Liver (tissue), 3 donors: ENCODE measurements around the gene PLK2.

Experiments used
- ATF3 ChIP-seq: IDR thresholded peaks from 2 replicates; pipeline ENCODE4 v1.6.1; 2016; ENCODE audit warnings: antibody characterized with exemption
- GABPA ChIP-seq, 2 donors: IDR thresholded peaks in 1 of 2; conservative IDR thresholded peaks in 1 of 2; 2 replicates each; pipeline ENCODE4 v1.6.1; 2016; ENCODE audit warnings: antibody characterized with exemption in 2 of 2, mild to moderate bottlenecking in 1 of 2, moderate library complexity in 1 of 2
- JUND ChIP-seq, 2 donors: IDR thresholded peaks; 2 replicates each; pipeline ENCODE4 v1.6.1; 2016; ENCODE audit warnings: antibody characterized with exemption in 2 of 2
- MAX ChIP-seq: IDR thresholded peaks from 2 replicates; pipeline ENCODE4 v1.6.1; 2016; ENCODE audit warnings: antibody characterized with exemption
- NR2F2 ChIP-seq: IDR thresholded peaks from 2 replicates; pipeline ENCODE4 v1.6.1; 2016; ENCODE audit warnings: antibody characterized with exemption
- REST ChIP-seq: IDR thresholded peaks from 2 replicates; pipeline ENCODE4 v1.6.1; 2016; ENCODE audit warnings: antibody characterized with exemption, mild to moderate bottlenecking
- SP1 ChIP-seq: IDR thresholded peaks from 2 replicates; pipeline ENCODE4 v1.6.1; 2018; ENCODE audit warnings: antibody characterized with exemption, mild to moderate bottlenecking
- TAF1 ChIP-seq: conservative IDR thresholded peaks from 2 replicates; pipeline ENCODE4 v1.6.1; 2016; ENCODE audit warnings: antibody characterized with exemption, mild to moderate bottlenecking
- YY1 ChIP-seq: IDR thresholded peaks from 2 replicates; pipeline ENCODE4 v1.6.1; 2016; ENCODE audit warnings: antibody characterized with exemption, mild to moderate bottlenecking
- ZBTB33 ChIP-seq: IDR thresholded peaks from 2 replicates; pipeline ENCODE4 v1.6.1; 2016; ENCODE audit warnings: antibody characterized with exemption
- TF ChIP-seq, protein P1 (sequence below): fragments of 150-350 bp; IDR thresholded peaks from 2 replicates; pipeline ENCODE4 v1.5.1; 2017; ENCODE audit warnings: improper control_type of control experiment, low read depth, low read length; ENCODE audit not compliant: missing input control
- donor health status: healthy.
- donor health status: healthy.

DNA sequence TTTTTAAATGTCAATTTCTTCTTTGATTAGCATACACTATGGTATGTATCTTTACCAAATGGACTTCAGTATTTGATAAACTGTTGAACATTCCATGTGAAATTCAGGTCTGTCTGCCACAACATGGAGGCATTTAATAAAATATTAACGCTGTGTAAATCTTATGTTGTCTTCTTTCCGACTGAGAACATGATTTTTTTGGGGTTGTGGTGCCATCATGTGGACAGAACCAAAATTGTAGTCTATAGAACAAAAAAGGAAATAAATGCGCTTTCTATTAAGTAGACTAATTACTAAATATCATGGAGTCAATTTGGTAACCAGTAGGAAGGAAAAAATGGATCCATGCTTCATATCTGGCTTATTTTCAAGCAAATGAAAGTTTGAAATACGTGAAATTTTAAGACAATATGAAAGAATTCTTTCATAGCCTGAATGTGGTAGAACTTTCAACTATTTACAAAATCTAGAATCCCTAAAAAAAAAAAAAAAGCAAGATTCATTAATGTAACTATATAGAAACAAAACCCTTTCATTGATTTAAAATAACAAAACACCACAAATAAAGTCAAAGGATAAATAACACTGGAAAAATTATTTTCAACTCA, 2.8 kb upstream of the PLK2 start:
- TF ChIP-seq, protein P1, sequence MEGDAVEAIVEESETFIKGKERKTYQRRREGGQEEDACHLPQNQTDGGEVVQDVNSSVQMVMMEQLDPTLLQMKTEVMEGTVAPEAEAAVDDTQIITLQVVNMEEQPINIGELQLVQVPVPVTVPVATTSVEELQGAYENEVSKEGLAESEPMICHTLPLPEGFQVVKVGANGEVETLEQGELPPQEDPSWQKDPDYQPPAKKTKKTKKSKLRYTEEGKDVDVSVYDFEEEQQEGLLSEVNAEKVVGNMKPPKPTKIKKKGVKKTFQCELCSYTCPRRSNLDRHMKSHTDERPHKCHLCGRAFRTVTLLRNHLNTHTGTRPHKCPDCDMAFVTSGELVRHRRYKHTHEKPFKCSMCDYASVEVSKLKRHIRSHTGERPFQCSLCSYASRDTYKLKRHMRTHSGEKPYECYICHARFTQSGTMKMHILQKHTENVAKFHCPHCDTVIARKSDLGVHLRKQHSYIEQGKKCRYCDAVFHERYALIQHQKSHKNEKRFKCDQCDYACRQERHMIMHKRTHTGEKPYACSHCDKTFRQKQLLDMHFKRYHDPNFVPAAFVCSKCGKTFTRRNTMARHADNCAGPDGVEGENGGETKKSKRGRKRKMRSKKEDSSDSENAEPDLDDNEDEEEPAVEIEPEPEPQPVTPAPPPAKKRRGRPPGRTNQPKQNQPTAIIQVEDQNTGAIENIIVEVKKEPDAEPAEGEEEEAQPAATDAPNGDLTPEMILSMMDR: peak; percentile 78
- TF ChIP-seq ZBTB33 (no peak), MAX (no peak), TAF1 (peak; percentile 34), SP1 (no peak), REST (no peak), YY1 (peak; percentile 86), ATF3 (no peak), JUND (IDR thresholded peaks at IDR 0.05) (no peak), NR2F2 (no peak), GABPA (IDR thresholded peaks at IDR 0.05 in 1 of 2, conservative IDR thresholded peaks at IDR 0.05 in 1 of 2) (no peak)
